ENCODE measurements around the gene GTF2F2.

Gene GTF2F2

GRCh38 chr13:45119991-45120864, at the start of gene GTF2F2:
Gene GTF2F2 (plus strand): TSS chr13:45120510. CDS start chr13:45120656, 146 bp downstream.
- peak; percentile 91 to 92 for DNase-seq (ENCODE audit: low read depth in 2 of 2)
- no peak for TF ChIP-seq CTCF (IDR thresholded peaks at IDR 0.05; ENCODE audit: low read depth, low read length)
- H3K4me3 ChIP-seq (replicated peaks in 1 of 2; ENCODE audit: low read depth in 2 of 2, low read length in 2 of 2), result peak within 1 kb of the TSS; percentile 80 to 86

GRCh38 chr13:45073809-45074208, 46.5 kb upstream of the GTF2F2 start:
- no peak overlapping the region for H3K4me3 ChIP-seq (replicated peaks in 1 of 2; ENCODE audit: low read depth in 2 of 2, low read length in 2 of 2)
- TF ChIP-seq CTCF (IDR thresholded peaks at IDR 0.05; ENCODE audit: low read depth, low read length), result no peak
- no peak for DNase-seq (ENCODE audit: low read depth in 2 of 2)

GRCh38 chr13:45074721-45075120, 45.6 kb upstream of the GTF2F2 start:
- no peak for DNase-seq (ENCODE audit: low read depth in 2 of 2)
- TF ChIP-seq CTCF (IDR thresholded peaks at IDR 0.05; ENCODE audit: low read depth, low read length), result no peak

GRCh38 chr13:45078003-45078402, 42.3 kb upstream of the GTF2F2 start:
- no peak for DNase-seq (ENCODE audit: low read depth in 2 of 2)
- no peak for TF ChIP-seq CTCF (IDR thresholded peaks at IDR 0.05; ENCODE audit: low read depth, low read length)
- H3K4me3 ChIP-seq (replicated peaks in 1 of 2; ENCODE audit: low read depth in 2 of 2, low read length in 2 of 2), result no peak overlapping the region

More at GRCh38 chr13:45074721-45075120, 45.6 kb upstream of the GTF2F2 start:
- H3K4me3 ChIP-seq (replicated peaks in 1 of 2; ENCODE audit: low read depth in 2 of 2, low read length in 2 of 2), result no peak overlapping the region

- H3K4me3 ChIP-seq (replicated peaks in 1 of 2; ENCODE audit: low read depth in 2 of 2, low read length in 2 of 2), result no peak overlapping the region
- peak; percentile 11 to 61 for DNase-seq (ENCODE audit: low read depth in 2 of 2)
- TF ChIP-seq CTCF (IDR thresholded peaks at IDR 0.05; ENCODE audit: low read depth, low read length), result no peak
These were observed 37.3 kb upstream of the GTF2F2 start for GRCh38 chr13:45082964-45083363.

- TF ChIP-seq CTCF (IDR thresholded peaks at IDR 0.05; ENCODE audit: low read depth, low read length), result no peak
- no peak for DNase-seq (ENCODE audit: low read depth in 2 of 2)
- no peak overlapping the region for H3K4me3 ChIP-seq (replicated peaks in 1 of 2; ENCODE audit: low read depth in 2 of 2, low read length in 2 of 2)
These were observed 35.8 kb upstream of the GTF2F2 start for GRCh38 chr13:45084515-45084914.
